CD14-positive monocyte (primary cell): ENCODE data around the gene CCM2. TPM values are rescaled to one million over a fixed set of nuclear protein-coding genes. Genes with fewer than 3 reads are reported as not detected.

Source experiments
- DNase-seq, 3 donors: peaks; one replicate each; pipeline ENCODE4 v3.0.0-alpha.2; 2011 to 2022
- H2AFZ ChIP-seq: 2 replicates; pipeline ENCODE4 v1.6.0; 2012; ENCODE audit warnings: mild to moderate bottlenecking, low read depth, low read length, inconsistent platforms; ENCODE audit not compliant: insufficient read depth, poor library complexity, severe bottlenecking
- H3K27ac ChIP-seq, 2 donors: 1 replicate in 1 of 2; 2 replicates in 1 of 2; pipeline ENCODE4 v1.5.1; 2012 to 2013; ENCODE audit warnings: low read length in 2 of 2, control low read depth in 1 of 2, inconsistent platforms in 1 of 2, low read depth in 1 of 2, mild to moderate bottlenecking in 1 of 2
- H3K27me3 ChIP-seq, 2 donors: one replicate each; pipeline versions ENCODE4 v1.6.0 to v1.6.1; 2011 to 2013; ENCODE audit warnings: low read length in 2 of 2; ENCODE audit not compliant: control insufficient read depth in 2 of 2, insufficient read depth in 2 of 2
- H3K36me3 ChIP-seq, 2 donors: replicated peaks in 1 of 2; 1 replicate in 1 of 2; 2 replicates in 1 of 2; pipeline versions ENCODE4 v1.5.1 to v1.6.1; 2012 to 2013; ENCODE audit warnings: low read length in 2 of 2, control low read depth in 1 of 2, inconsistent platforms in 1 of 2, mild to moderate bottlenecking in 1 of 2; ENCODE audit not compliant: insufficient read depth in 2 of 2, control insufficient read depth in 1 of 2
- H3K4me1 ChIP-seq, 2 donors: 1 replicate in 1 of 2; 2 replicates in 1 of 2; pipeline versions ENCODE4 v1.5.1 to v1.6.1; 2012 to 2013; ENCODE audit warnings: low read length in 2 of 2, control low read depth in 1 of 2, inconsistent platforms in 1 of 2, mild to moderate bottlenecking in 1 of 2, moderate library complexity in 1 of 2; ENCODE audit not compliant: insufficient read depth in 2 of 2, control insufficient read depth in 1 of 2
- H3K4me2 ChIP-seq: replicated peaks from 2 replicates; pipeline ENCODE3; 2012; ENCODE audit warnings: low read length, moderate library complexity, mild to moderate bottlenecking; ENCODE audit not compliant: poor library complexity, severe bottlenecking; ENCODE audit errors: extremely low read depth
- H3K4me3 ChIP-seq, 3 experiments: fragments of 200-600 bp in 1 of 3; sonication (generic) in 1 of 3; replicated peaks in 1 of 3; 1 replicate in 2 of 3; 2 replicates in 1 of 3; pipeline ENCODE4 v1.5.1; 2011 to 2013; ENCODE audit warnings: low read length in 3 of 3, mild to moderate bottlenecking in 3 of 3, control low read depth in 2 of 3, low read depth in 2 of 3, inconsistent platforms in 1 of 3, moderate library complexity in 1 of 3
- H3K79me2 ChIP-seq: 2 replicates; pipeline ENCODE4 v1.6.0; 2012; ENCODE audit warnings: mild to moderate bottlenecking, control low read depth, inconsistent platforms, low read length, moderate library complexity; ENCODE audit not compliant: insufficient read depth
- H3K9ac ChIP-seq: 2 replicates; pipeline ENCODE4 v1.6.0; 2017; ENCODE audit warnings: low read length, mild to moderate bottlenecking; ENCODE audit not compliant: insufficient read depth, poor library complexity, severe bottlenecking
- H3K9me3 ChIP-seq, 2 donors: replicated peaks in 1 of 2; 1 replicate in 1 of 2; 2 replicates in 1 of 2; pipeline versions ENCODE4 v1.5.1 to v1.6.1; 2012 to 2013; ENCODE audit warnings: low read length in 2 of 2, control low read depth in 1 of 2; ENCODE audit not compliant: control insufficient read depth in 1 of 2, insufficient read depth in 1 of 2
- H4K20me1 ChIP-seq: 2 replicates; pipeline ENCODE4 v1.6.0; 2012; ENCODE audit warnings: mild to moderate bottlenecking, low read length, control low read depth, moderate library complexity; ENCODE audit not compliant: insufficient read depth
- H3K27ac Mint-ChIP-seq, 7 donors: one replicate each; pipeline ENCODE4 v1.8.0; 2020; ENCODE audit warnings: mild to moderate bottlenecking in 7 of 7, mixed read lengths in 7 of 7, moderate library complexity in 6 of 7, inconsistent platforms in 2 of 7
- H3K27me3 Mint-ChIP-seq, 3 donors: one replicate each; pipeline ENCODE4 v1.8.0; 2021 to 2022; ENCODE audit warnings: low read depth in 3 of 3, mild to moderate bottlenecking in 3 of 3, mixed read lengths in 3 of 3, moderate library complexity in 3 of 3, inconsistent platforms in 1 of 3
- H3K36me3 Mint-ChIP-seq, 2 donors: one replicate each; pipeline ENCODE4 v1.8.0; 2020; ENCODE audit warnings: mixed read lengths in 2 of 2, inconsistent platforms in 1 of 2, mild to moderate bottlenecking in 1 of 2
- H3K4me1 Mint-ChIP-seq: one replicate; pipeline ENCODE4 v1.8.0; 2020; ENCODE audit warnings: mild to moderate bottlenecking, mixed read lengths
- H3K4me3 Mint-ChIP-seq, 2 donors: one replicate each; pipeline ENCODE4 v1.8.0; 2020; ENCODE audit warnings: mild to moderate bottlenecking in 2 of 2, mixed read lengths in 2 of 2, moderate library complexity in 1 of 2
- H3K9me3 Mint-ChIP-seq, 7 donors: one replicate each; pipeline ENCODE4 v1.8.0; 2020 to 2022; ENCODE audit warnings: mixed read lengths in 7 of 7, mild to moderate bottlenecking in 6 of 7, moderate library complexity in 6 of 7, inconsistent platforms in 2 of 7
- CTCF ChIP-seq: fragments of 200-600 bp; IDR thresholded peaks from one replicate; pipeline ENCODE4 v1.8.0; 2022; ENCODE audit warnings: antibody characterized with exemption, mild to moderate bottlenecking
- WGBS: methylation state at CpG from one replicate; pipeline ENCODE4 v1.1.5; 2013; ENCODE audit warnings: missing lambda C conversion rate; ENCODE audit not compliant: insufficient coverage; 5-methylcytosine and 5-hydroxymethylcytosine counted together
- intact Hi-C, 2 donors: fragments of 100-400 bp; cut with micrococcal nuclease; formaldehyde crosslinking; loops; one replicate each; pipeline versions ENCODE4 v1.15.0 to v1.15.1; 2023
- polyA plus RNA-seq, 3 donors: library from polyadenylated mRNA; depleted of rRNA in 1 of 3; unstranded in 2 of 3; stranded (reverse) in 1 of 3; fragments of 300-500 nt in 2 of 3; fragments of >200 nt in 1 of 3; fragmentation: Illumina TruSeq in 2 of 3; gene quantifications; 1 replicate in 2 of 3; 2 replicates in 1 of 3; pipeline ENCODE4 v1.2.3, GENCODE V29; 2012 to 2021

Gene CCM2
- polyA plus RNA-seq, 3 donors = 38.5 to 102 (median 51.4) TPM

- no peaks in the 10 kb centered on the region for H3K27me3 ChIP-seq
- H3K9ac ChIP-seq = no peak overlapping the region
- H4K20me1 ChIP-seq = peaks cover 99% of the 10 kb centered on the region
- H3K4me3 ChIP-seq = no peak overlapping the region
- H3K4me1 ChIP-seq = peaks cover 0 to 1% of the 10 kb centered on the region in 2 donors
- no CpG with 5 or more reads among the region's 5 CpGs for WGBS
- Mint-ChIP-seq H3K27ac (peak overlapping the region in 2 of 7 donors; percentile 53 to 58), H3K9me3 (no peaks in the 10 kb centered on the region), H3K4me1 (peaks cover 25% of the 10 kb centered on the region), H3K27me3 (no peaks in the 10 kb centered on the region), H3K36me3 (peaks cover 44 to 73% of the 10 kb centered on the region in 2 donors), H3K4me3 (no peak overlapping the region)
- DNase-seq = no peak
- intact Hi-C loops = no loop called here
- H3K27ac ChIP-seq = peak overlapping the region in 1 of 2 donors; percentile 37
- peaks cover 90% of the 10 kb centered on the region for H3K79me2 ChIP-seq
- no peak overlapping the region for H3K4me2 ChIP-seq
- H2AFZ ChIP-seq = no peak overlapping the region
- H3K36me3 ChIP-seq = peaks cover 24 to 46% of the 10 kb centered on the region in 2 donors
- no peaks in the 10 kb centered on the region for H3K9me3 ChIP-seq
- TF ChIP-seq CTCF = no peak
Measured at GRCh38 chr7:45055594-45056219, 55.7 kb downstream of the CCM2 start.

GRCh38 chr7:45057878-45058277, 57.9 kb downstream of the CCM2 start:
- Mint-ChIP-seq H3K9me3 (no peaks in the 10 kb centered on the region), H3K27ac (peak overlapping the region in 4 of 7 donors; percentile 45 to 77 (median 62)), H3K36me3 (peaks cover 55 to 76% of the 10 kb centered on the region in 2 donors), H3K4me3 (no peak overlapping the region), H3K27me3 (no peaks in the 10 kb centered on the region), H3K4me1 (peaks cover 39% of the 10 kb centered on the region)
- Histone ChIP-seq H3K27me3 (no peaks in the 10 kb centered on the region), H3K27ac (peak overlapping the region in 1 of 2 donors; percentile 60), H3K9ac (no peak overlapping the region), H3K36me3 (peaks cover 11 to 47% of the 10 kb centered on the region in 2 donors), H3K4me1 (peaks cover 0 to 4% of the 10 kb centered on the region in 2 donors), H3K4me2 (no peak overlapping the region), H3K9me3 (no peaks in the 10 kb centered on the region), H4K20me1 (peaks cover 100% of the 10 kb centered on the region), H3K4me3 (no peak overlapping the region), H3K79me2 (peaks cover 100% of the 10 kb centered on the region), H2AFZ (no peak overlapping the region)
- intact Hi-C loops = no loop called here
- DNase-seq = peak in 1 of 3 donors; percentile 26
- TF ChIP-seq CTCF = no peak
- WGBS = 94% methylated on average over 5 of the region's 5 CpGs
